ENCODE data around the gene OR2A7.
A peak's percentile ranks its signal among the peaks of the same experiment; 100 is the strongest.
"Not testable (repeated sequence)": the region's sequence is repeated elsewhere in the genome, so short reads cannot be mapped to it uniquely, and the experiment has no call there.

The OR2A7 gene, protein sequence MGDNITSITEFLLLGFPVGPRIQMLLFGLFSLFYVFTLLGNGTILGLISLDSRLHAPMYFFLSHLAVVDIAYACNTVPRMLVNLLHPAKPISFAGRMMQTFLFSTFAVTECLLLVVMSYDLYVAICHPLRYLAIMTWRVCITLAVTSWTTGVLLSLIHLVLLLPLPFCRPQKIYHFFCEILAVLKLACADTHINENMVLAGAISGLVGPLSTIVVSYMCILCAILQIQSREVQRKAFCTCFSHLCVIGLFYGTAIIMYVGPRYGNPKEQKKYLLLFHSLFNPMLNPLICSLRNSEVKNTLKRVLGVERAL

DNA sequence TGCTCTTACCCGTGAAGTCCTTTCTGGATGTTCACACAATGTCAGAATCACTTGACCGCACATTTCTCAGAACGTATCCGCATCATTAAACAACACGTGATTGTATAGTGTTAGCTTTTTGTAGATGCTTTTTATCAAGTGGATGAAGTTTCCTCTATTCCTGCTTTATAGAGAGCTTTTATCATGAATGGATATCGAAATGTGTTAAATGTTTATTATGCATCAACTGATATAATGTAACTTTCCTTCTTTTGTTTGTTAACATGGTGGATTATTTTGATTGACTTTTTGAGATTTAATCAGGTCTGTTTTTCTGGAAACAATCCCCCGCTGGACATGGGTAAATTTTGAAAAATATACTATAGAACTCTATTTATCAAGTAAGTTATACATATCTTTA lies at the start of gene OR2A7:
OR2A7 (minus strand) TSS at position 101 of the 400 bp plus-strand sequence. CDS start 5,164 bp downstream, outside the sequence.
- DNase-seq (ENCODE audit: low spot score): not testable (repeated sequence)

GRCh38 chr7:144311872-144312469 lies 47.4 kb upstream of the OR2A7 start, which contains the start of gene OR2A1:
OR2A1 (plus strand) TSS chr7:144312419; CDS start chr7:144318125, 5,706 bp downstream.
- not testable (repeated sequence) for DNase-seq (ENCODE audit: low spot score)

- DNase-seq (ENCODE audit: low spot score): not testable (repeated sequence)
Measured at GRCh38 chr7:144311218-144311617, 46.6 kb upstream of the OR2A7 start.

GRCh38 chr7:144309702-144310101 lies 45.1 kb upstream of the OR2A7 start:
- DNase-seq (ENCODE audit: low spot score): not testable (repeated sequence)

- DNase-seq (ENCODE audit: low spot score): not testable (repeated sequence)
Measured at GRCh38 chr7:144305156-144305555, 40.6 kb upstream of the OR2A7 start.

- DNase-seq (ENCODE audit: low spot score): not testable (repeated sequence)
Measured at GRCh38 chr7:144303607-144304006, 39.0 kb upstream of the OR2A7 start.

- DNase-seq (ENCODE audit: low spot score): not testable (repeated sequence)
Measured at GRCh38 chr7:144302578-144303303, 38.1 kb upstream of the OR2A7 start.

DNA sequence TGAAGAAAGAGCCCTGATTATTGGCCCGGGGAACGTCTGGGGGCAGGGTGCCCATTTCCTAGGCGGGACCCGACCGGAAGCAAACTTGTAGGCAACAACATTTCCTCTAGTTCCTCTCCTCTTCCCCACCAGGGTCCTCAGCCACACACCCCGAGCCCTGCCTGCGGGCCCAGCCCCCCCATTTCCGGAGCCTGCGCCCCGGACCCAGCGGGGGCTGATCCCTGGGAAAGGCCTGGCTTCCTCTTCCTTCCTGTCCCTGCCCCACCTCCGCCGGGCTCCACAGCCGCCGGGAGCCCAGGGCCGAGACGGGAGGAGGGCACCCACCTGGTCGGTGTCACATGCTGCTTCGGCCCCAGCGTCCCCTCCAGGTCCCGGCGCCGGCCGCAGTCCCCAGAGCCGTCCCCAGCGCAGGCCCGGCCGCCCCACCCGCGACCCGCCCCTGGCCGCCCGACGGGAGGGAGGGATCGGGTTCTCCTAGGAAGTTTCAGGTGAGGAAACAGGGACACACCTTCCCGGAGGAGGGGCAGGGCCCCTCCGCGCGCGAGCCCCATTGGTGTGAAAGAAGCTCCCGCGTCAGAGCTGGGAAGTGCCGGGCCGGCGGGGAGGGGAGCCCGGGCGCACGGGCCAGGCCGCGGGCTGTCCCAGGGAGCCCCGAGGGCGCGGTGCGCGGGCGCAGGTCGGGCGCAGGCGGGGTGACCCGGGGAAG lies 29.4 kb upstream of the OR2A7 start:
- DNase-seq (ENCODE audit: low spot score): not testable (repeated sequence)

DNA sequence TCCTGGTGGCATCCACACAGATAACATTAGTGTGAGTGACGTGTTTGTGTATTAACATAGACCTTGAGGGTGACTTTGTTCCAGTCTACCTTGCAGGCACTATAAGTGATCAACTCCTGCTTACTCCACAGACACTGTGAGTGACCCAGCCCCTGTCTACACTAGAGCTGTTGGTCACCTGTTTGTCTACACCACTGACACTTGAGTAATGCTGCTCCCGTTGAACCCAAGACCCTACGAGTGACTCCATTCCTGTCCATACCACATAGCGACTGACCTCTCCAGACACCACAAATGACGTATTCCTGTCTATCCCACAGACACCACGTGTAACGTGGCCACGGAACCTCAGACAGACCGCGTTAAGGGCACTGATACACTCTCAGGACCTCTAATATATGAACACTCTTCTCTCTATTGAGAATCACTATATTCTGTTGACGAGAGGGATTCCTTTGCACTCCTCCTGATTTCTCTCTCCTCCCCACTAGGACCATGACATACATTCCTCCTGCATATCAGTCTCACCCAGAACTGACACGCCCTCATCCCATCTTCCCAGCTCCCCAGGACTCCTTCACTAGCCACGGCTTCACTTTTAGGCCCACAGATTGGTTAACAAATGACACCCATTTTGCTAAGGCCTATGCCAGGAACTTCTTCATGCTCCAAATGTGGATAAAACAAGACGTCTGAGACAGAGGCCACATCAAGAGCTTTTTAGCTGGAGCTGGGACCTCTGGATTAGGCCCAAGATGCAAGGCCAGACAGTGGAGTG lies 28.0 kb upstream of the OR2A7 start:
- DNase-seq (ENCODE audit: low spot score): not testable (repeated sequence)

GRCh38 chr7:144291607-144292006 lies 27.0 kb upstream of the OR2A7 start:
- not testable (repeated sequence) for DNase-seq (ENCODE audit: low spot score)

DNA sequence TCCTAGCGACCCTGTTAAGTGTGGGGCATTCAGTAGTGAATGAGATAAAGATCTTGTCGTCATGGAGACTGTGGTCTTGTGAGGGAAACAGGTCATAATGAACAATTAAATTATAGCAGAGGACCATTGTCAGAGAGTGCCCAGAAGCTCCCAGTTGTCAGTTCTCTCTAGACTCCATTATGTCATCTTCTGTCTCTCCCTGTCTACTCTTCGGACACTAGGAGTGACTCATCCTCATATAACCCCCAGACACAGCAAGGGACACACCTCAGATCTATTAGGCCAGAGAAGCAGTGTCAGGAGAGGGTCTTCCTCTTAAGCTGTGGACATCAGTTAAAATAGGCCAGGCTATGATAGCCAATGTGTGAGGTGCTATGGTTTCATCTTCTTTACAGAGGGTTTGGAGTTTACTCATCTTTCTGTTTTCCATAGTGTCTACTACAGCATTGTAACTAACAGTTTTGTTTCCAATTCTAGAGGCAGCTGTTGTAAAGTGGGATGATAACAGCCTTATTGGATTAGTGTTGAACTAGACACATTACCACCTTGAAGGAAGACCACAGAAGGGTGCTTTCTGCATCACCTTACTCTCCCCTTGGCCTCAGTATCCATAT lies 22.7 kb upstream of the OR2A7 start:
- DNase-seq (ENCODE audit: low spot score): not testable (repeated sequence)

- DNase-seq (ENCODE audit: low spot score): not testable (repeated sequence)
Measured at GRCh38 chr7:144283716-144284115, 19.1 kb upstream of the OR2A7 start.

DNA sequence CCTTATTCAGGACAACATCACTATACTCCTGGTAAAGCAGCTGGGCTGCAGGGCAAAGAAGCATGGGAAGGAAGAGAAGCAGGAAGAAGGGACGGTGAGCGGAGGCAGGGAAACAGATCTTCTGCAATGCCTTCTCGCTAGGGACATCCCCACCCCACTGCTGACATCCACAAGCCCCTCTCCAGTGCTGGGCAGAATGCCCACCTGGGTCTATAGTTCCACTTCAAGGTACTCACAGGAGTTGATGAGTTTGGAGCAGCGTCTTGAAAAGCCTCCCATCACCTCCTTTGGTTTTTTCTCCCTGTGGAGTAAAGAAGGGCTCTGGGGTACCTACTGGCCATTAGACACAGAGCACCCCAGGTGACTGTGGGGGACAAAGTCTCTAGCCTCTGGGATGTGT lies 17.9 kb upstream of the OR2A7 start:
- not testable (repeated sequence) for DNase-seq (ENCODE audit: low spot score)

DNA sequence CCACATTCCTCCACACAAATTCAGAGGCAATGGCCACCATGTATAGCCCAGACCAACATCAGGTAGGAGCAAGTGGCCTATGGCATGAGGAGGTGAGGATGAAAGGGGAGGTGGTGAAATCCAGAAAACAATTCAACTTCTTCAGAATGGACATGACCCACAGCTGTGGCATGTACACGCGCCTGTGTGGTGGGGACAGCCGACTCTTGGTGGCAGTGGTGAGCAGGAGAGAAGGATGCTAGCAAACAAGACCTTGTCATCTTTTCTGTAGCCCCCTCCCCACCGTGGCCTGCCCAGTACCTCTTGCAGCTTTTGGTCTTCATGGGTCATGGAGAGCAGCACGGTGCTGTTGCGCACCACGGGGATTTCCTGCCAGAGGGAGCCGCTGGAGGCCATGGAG lies 17.4 kb upstream of the OR2A7 start:
- DNase-seq (ENCODE audit: low spot score): not testable (repeated sequence)

GRCh38 chr7:144280010-144280409 lies 15.4 kb upstream of the OR2A7 start:
- not testable (repeated sequence) for DNase-seq (ENCODE audit: low spot score)

- DNase-seq (ENCODE audit: low spot score): not testable (repeated sequence)
Measured at GRCh38 chr7:144275281-144275680, 10.7 kb upstream of the OR2A7 start.

GRCh38 chr7:144269188-144269587 lies 4.6 kb upstream of the OR2A7 start, which contains the start of gene CTAGE8:
CTAGE8 (minus strand) TSS chr7:144269288; CDS start chr7:144269250, 38 bp downstream.
- not testable (repeated sequence) for DNase-seq (ENCODE audit: low spot score)

DNA sequence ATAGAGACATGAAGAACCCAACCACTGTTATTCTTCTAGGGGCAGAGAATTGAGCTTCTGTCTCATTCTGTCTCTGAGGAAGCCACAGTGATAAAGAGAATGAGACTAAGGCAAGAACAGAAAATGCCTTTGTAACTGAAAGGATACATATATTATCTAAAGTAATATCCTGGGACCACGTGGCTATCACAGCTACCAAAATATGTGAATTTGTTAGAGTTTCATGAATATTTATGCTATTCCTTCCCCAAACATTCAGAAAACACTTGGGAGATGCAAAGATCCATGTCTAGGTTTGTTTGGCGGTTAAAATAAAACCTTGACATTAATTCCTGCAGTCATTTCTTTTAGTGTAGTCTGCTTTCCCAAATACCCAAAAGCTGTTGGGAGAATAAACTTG lies 2.5 kb downstream of the OR2A7 start:
- not testable (repeated sequence) for DNase-seq (ENCODE audit: low spot score)

- DNase-seq (ENCODE audit: low spot score): not testable (repeated sequence)
Measured at GRCh38 chr7:144259067-144259466, 5.5 kb downstream of the OR2A7 start.

GRCh38 chr7:144256112-144256511 lies 8.5 kb downstream of the OR2A7 start:
- peak; percentile 3 for DNase-seq (ENCODE audit: low spot score)
